Mucosa of stomach (tissue), 1 donor: ENCODE measurements around the gene VWA8.
"Not testable (repeated sequence)": the region's sequence is repeated elsewhere in the genome, so short reads cannot be mapped to it uniquely, and the experiment has no call there.

Experiments
- H3K27me3 ChIP-seq: one replicate; pipeline ENCODE4 v1.7.0; 2013; ENCODE audit warnings: mild to moderate bottlenecking, low read length; ENCODE audit not compliant: control insufficient read depth, insufficient read depth
- H3K36me3 ChIP-seq: one replicate; pipeline ENCODE4 v1.7.0; 2013; ENCODE audit warnings: low read length; ENCODE audit not compliant: control insufficient read depth, insufficient read depth
- H3K4me1 ChIP-seq: one replicate; pipeline ENCODE4 v1.7.0; 2013; ENCODE audit warnings: mild to moderate bottlenecking, low read length; ENCODE audit not compliant: control insufficient read depth, insufficient read depth
- H3K4me3 ChIP-seq: one replicate; pipeline ENCODE4 v1.7.0; 2013; ENCODE audit warnings: low read length
- H3K9ac ChIP-seq: one replicate; pipeline ENCODE4 v1.7.0; 2013; ENCODE audit warnings: mild to moderate bottlenecking, low read length, moderate library complexity
- H3K9me3 ChIP-seq: one replicate; pipeline ENCODE4 v1.7.0; 2013; ENCODE audit warnings: mild to moderate bottlenecking, low read length, moderate library complexity; ENCODE audit not compliant: control insufficient read depth
- donor health status: Pancreatic carcinoma.

The VWA8 gene

DNA sequence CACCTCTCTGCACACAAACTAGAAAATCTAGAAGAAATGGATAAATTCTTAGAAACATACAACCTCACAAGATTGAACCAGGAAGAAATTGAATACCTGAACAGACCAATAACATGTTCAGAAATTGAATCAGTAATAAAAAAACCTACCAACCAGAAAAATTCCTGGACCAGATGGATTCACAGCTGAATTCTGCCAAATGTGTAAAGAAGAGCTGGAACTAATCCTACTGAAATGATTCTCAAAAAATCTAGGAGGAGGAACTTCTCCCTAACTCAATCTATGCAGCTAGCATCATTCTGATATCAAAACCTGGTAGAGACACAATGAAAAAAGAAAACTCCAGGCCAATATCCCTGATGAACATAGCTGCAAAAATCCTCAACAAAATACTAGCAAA lies 336.9 kb downstream of the VWA8 start:
- H3K4me1 ChIP-seq, result no peaks in the 10 kb centered on the region
- H3K9me3 ChIP-seq, result no peaks in the 10 kb centered on the region
- H3K36me3 ChIP-seq, result no peaks in the 10 kb centered on the region
- H3K27me3 ChIP-seq, result no peaks in the 10 kb centered on the region
- no peak overlapping the region for H3K9ac ChIP-seq
- no peak overlapping the region for H3K4me3 ChIP-seq

DNA sequence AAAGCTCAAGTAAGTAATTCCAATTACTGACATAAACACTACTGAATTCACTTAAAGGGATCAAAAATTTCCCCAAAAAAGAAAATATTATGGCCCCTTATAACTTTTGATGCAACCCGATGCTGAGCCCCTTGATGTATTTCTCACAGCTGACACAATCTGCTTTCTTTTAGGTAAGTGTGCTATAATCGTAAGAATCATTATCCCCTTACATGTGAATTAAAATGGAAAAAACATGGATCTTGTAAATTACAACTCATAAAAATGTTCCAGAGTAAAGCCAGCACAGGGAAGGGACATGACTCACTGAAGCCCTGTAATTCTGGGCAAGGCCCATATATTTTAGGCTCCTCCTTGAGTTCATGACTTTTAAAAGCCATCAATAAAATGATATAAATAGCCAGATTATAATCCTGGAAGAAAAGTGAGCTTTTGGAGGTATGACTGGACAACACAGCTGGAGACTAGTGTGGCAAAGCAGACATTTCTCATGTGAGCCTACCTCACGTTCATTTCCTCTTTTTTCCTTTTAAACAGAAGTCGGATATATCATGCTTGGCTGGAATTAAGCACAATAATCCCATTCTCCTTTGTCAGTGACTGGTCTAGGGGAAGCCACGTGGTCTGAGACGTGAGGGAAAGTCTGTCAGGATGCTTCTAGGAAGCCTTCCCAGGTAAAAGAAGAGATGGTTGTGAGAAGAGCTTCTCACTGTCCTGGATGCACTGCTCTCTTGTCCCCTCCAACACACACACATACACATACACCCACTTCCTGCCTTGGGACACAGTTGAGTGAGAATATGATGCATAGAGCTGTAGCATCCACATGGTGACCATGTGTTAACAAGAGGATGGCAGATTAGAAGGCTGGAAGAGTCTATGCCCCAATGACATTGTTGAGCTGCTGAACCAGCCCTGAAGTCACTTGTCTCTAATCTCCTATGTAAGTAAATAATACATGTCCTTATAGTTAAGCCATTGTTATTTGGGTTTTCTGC lies 338.2 kb downstream of the VWA8 start:
- Histone ChIP-seq H3K36me3 (no peaks in the 10 kb centered on the region), H3K9me3 (no peaks in the 10 kb centered on the region), H3K4me1 (no peaks in the 10 kb centered on the region), H3K27me3 (no peaks in the 10 kb centered on the region), H3K9ac (no peak overlapping the region), H3K4me3 (no peak overlapping the region)

DNA sequence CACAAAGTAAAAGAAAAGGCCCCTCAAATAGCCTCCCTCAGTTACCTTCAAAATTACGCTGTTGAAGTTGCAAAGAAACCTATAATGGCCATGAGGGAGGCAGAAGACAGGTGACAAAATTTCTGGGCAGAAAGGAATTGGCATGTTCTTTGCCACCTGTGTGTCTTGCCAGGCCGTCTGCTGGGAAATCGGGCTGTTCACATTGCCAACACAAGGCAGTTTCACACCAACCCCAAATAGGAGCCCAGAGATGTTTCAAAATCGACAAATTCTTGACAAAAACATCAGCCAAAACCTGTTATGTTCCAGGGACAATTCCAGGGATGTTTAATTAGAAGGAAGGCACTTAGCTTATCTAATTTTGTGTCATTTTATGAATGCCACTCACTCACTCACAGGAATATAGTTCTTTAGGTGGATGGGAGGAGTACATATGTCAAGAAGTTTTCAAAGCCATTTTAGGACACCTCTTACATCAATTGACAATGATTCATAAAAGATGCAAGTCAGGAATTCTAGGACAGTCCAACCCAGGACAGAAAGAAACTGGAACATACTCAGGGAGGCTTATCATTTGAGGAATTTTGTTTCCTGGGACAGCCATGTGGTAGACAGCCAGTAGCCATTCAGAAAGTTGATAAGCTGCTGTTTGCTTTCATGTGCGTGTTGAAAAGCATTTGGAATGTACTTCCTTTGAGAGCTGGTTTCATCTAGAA lies 339.0 kb downstream of the VWA8 start:
- Histone ChIP-seq H3K4me1 (no peaks in the 10 kb centered on the region), H3K9me3 (no peaks in the 10 kb centered on the region), H3K9ac (no peak overlapping the region), H3K36me3 (no peaks in the 10 kb centered on the region), H3K27me3 (no peaks in the 10 kb centered on the region), H3K4me3 (no peak overlapping the region)

DNA sequence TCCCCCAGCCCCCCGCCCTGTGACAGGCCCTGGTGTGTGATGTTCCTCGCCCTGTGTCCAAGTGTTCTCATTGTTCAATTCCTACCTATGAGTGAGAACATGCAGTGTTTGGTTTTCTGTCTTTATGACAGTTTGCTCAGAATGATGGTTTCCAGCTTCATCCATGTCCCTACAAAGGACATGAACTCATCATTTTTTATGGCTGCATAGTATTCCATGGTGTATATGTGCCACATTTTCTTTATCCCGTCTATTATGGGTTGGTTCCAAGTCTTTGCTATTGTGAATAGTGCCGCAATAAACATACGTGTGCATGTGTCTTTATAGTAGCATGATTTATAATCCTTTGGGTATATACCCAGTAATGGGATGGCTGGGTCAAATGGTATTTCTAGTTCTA lies 343.3 kb downstream of the VWA8 start:
- H3K4me3 ChIP-seq, H3K36me3 ChIP-seq, H3K9ac ChIP-seq, H3K27me3 ChIP-seq, H3K4me1 ChIP-seq, H3K9me3 ChIP-seq: not testable (repeated sequence)

DNA sequence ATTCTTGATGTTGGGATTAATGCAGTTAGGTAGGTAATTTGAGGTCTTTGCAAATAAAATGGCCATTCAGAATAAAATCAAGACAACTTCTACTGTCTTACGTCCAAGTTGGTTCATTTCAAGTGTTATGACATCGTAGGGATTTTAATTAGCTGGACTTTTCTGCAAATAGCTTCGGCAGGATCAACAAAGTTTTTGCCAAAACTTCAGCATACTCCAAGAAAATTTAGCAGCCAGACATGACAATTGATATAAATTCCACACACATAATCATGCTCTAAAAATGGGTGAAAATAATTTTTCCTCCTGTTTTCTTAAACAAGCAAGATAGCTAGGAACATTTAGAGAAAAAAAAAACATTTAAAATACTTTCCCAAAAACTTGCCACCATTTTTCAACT lies 344.8 kb downstream of the VWA8 start:
- no peaks in the 10 kb centered on the region for H3K9me3 ChIP-seq
- no peaks in the 10 kb centered on the region for H3K36me3 ChIP-seq
- H3K4me1 ChIP-seq, result no peaks in the 10 kb centered on the region
- no peak overlapping the region for H3K4me3 ChIP-seq
- no peak overlapping the region for H3K9ac ChIP-seq
- no peaks in the 10 kb centered on the region for H3K27me3 ChIP-seq

DNA sequence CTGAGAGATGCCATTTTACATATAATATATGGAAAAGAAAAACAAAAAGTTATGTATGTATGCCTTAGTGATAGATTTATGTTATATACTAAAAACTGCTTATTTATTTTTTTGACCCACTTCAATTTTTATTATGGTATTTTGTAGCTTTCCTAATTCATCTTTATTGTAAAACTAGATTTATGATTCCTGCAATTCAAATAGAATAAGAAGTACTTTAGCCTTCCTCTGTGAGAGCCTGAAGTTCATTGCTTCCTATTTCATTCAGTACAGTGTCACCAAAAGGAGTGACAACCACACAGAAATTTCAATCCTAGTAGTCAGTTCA lies 345.4 kb downstream of the VWA8 start:
- H3K4me1 ChIP-seq, result peaks cover 5% of the 10 kb centered on the region
- H3K27me3 ChIP-seq, result no peaks in the 10 kb centered on the region
- no peak overlapping the region for H3K4me3 ChIP-seq
- no peaks in the 10 kb centered on the region for H3K9me3 ChIP-seq
- H3K9ac ChIP-seq, result no peak overlapping the region
- no peaks in the 10 kb centered on the region for H3K36me3 ChIP-seq

DNA sequence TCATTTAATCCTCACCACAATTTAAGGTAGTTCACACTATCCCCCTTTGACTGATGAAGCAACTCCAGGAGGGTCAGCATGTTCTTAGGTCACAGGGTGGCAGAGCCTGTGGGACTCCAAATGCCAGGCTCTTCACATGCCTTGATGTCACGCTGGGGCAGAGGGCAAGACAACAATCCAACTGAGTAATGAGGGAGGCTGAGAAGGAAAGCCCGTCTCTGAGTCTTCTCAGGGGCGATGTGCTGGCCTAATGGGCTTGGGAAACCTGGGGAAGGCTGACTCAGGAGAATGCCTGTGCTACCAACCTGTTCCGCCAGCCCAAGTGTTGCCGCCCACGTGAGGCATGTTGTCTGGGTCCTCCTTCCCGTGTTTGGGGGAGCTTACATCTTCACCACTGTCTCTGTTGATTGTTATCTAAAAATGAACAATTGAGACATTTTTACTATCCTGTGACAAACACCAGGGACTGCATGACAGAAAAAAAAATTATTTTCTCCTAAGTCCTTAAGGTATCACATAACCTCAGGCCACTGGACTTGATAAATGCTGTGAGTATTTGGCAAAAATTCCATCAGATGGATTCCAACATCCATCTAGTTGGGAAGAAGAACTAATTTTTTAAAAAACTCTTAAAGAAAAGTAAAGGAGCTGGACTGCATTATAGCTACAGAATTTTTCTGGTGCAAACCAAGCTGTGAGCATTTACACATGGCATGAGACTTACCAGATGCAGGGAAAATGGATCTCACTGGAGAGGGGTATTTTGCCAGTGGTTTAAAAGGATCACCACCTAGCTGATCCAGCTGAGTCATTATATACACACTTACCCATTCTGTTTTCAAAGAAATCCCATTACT lies 346.0 kb downstream of the VWA8 start:
- H3K4me3 ChIP-seq, result no peak overlapping the region
- no peaks in the 10 kb centered on the region for H3K9me3 ChIP-seq
- H3K9ac ChIP-seq, result no peak overlapping the region
- no peaks in the 10 kb centered on the region for H3K27me3 ChIP-seq
- peaks cover 5% of the 10 kb centered on the region for H3K4me1 ChIP-seq
- no peaks in the 10 kb centered on the region for H3K36me3 ChIP-seq

DNA sequence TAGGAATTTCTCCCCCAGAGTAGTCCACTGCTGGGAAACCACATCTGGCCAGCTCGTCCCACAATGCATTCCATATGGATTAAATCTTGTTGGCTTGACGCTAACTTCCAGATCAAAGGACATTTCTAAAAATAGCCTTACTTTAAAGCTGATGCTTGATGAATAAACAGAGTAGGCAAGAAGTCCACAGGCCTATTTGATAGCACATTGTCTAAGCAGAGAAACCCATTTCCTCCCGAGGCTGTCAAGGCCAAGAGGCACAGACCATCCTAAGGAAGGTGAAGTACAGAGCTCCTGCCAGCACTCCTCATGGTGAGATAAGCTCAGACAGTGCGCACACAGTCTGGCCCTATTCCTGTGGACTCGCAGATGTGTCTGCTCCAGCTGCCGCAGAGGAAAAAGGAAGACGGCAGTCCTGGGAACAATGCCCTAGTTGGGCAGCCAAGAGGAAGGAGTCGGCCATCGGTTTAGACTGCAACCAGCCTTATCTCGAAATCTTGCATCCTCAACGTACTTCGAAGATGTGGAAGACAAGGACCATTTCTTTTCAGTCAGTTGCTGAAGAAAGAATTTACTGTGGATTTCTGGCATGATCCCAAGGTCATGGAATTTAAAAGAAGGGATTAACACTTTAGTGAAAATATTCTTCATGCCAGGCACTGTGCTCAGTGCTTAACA lies 346.8 kb downstream of the VWA8 start:
- Histone ChIP-seq H3K27me3 (no peaks in the 10 kb centered on the region), H3K36me3 (no peaks in the 10 kb centered on the region), H3K9ac (no peak overlapping the region), H3K4me3 (no peak overlapping the region), H3K4me1 (peaks cover 5% of the 10 kb centered on the region), H3K9me3 (no peaks in the 10 kb centered on the region)

DNA sequence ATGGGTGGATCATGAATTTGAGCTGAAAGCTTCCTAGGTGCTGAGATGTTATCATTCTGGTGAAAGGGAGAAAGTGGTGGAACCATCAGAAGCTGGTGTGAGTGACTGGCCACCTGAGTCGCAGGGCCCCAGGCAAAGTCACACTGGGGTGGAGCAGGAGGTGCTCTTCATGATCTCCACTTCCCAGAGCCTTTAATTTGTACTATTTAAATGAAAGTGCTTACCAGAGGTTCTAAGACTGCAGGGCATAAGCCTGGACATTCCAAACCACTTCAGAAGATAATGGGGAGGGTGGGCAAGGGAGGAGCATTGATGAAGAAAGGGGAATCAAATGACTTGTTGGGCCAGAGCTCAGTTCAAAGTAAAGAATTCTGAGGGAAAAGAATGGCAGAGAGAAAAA lies 347.4 kb downstream of the VWA8 start:
- H3K4me1 ChIP-seq, result peaks cover 5% of the 10 kb centered on the region

DNA sequence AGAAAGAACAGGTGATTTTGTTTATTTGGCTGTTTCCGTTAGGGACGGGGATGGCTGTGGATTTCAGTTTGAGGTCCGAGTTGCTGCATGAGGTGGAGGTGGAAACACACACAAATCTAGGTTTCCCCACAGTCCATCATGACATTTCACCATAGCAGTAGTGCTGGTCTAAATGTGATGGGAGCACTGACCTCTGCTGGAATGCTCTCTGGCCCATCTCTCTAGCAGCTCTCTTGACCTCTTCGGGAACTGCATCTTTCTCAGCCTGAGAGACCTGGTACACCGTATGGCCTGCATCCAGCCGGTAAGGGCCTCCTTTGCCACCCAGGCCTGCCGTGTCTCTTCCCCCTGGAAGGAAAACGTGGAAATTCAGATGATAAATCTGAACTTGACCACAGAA lies 349.5 kb downstream of the VWA8 start:
- H3K9me3 ChIP-seq, result no peaks in the 10 kb centered on the region
- peaks cover 5% of the 10 kb centered on the region for H3K4me1 ChIP-seq
- no peak overlapping the region for H3K9ac ChIP-seq
- no peaks in the 10 kb centered on the region for H3K27me3 ChIP-seq
- no peaks in the 10 kb centered on the region for H3K36me3 ChIP-seq
- no peak overlapping the region for H3K4me3 ChIP-seq

More for the DNA sequence above, 347.4 kb downstream of the VWA8 start:
- Histone ChIP-seq H3K27me3 (no peaks in the 10 kb centered on the region), H3K4me3 (no peak overlapping the region), H3K9me3 (no peaks in the 10 kb centered on the region), H3K36me3 (no peaks in the 10 kb centered on the region), H3K9ac (no peak overlapping the region)

DNA sequence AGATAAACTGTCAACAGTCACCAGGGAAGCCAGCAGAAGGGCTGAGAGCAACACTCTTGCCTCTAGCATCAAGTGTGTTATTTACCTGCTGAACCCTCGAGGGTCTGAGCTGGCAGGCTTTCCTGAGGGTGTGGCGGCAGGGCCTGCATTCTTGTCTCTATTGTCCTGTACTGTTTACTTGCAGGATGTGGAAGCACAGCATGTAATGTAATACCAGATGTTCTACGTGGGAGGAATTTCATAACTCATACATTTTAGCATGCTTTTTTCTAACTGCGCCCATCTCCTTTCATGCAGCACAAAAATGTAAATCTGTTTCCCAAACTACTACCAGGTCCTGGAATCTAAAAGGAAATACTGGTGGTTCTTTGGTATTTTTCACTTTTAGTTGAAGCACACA lies 350.5 kb downstream of the VWA8 start:
- no peaks in the 10 kb centered on the region for H3K36me3 ChIP-seq
- no peak overlapping the region for H3K4me3 ChIP-seq
- H3K9me3 ChIP-seq, result no peaks in the 10 kb centered on the region
- peaks cover 5% of the 10 kb centered on the region for H3K4me1 ChIP-seq
- no peaks in the 10 kb centered on the region for H3K27me3 ChIP-seq
- H3K9ac ChIP-seq, result no peak overlapping the region
